NCI-H446 (cell line): ENCODE data around the gene IRX2.

ENCODE experiments used
- DNase-seq, 2 experiments: peaks; one replicate each; lab custom pipeline; 2025; lab: John Stamatoyannopoulos, UW

Gene IRX2

DNA sequence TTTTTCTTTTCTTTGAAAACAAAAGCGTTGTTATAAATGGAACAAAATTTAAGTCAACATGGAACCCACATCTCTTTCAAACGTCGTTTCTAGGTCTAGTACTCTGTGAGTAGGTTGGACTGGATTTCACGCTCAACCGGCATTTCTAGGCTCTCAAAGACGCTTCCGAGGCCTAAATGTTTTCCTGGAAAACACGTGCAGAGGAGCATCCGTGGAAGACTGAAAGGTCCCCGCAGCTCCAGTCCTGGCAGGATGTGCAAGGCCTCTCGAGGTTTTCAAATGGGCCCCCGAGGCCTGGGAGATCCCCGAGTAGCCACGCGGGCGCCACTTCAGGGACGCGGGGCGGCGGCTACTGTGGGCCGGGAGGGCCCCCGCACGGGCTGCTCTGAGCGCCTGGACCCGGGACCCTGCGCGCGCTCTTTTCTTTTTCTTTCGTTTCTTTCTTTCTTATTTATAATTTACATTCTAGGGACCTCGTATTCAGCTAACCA is 4.2 kb upstream of the IRX2 start:
- no peak for DNase-seq

- no peak for DNase-seq
Measured at GRCh38 chr5:2755076-2755680, 3.7 kb upstream of the IRX2 start.

DNA sequence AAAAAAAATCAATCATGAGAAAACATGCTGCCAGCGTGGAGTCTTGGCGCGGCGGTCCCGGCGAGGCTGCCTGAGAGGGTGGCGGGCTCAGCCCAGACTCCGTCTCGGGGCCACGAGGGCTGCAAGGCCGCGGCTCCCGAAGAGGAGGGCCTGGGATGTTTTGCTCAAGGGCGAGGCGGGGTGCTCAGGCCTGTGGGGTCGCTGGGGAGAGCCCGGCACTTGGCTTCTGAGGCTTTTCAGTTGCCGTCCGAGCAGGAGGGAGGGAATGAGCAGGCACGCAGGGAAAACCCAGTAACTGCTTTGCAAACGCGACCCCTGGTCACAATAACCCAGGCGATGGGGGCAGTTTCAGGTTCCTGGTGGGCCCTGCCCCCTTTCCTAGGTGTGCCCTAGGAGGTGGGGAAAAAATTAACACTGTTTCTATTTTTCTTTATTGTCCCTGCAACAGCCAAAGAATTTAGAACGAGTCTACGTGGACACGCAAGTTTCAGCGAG is 3.2 kb upstream of the IRX2 start:
- DNase-seq, result no peak

DNA sequence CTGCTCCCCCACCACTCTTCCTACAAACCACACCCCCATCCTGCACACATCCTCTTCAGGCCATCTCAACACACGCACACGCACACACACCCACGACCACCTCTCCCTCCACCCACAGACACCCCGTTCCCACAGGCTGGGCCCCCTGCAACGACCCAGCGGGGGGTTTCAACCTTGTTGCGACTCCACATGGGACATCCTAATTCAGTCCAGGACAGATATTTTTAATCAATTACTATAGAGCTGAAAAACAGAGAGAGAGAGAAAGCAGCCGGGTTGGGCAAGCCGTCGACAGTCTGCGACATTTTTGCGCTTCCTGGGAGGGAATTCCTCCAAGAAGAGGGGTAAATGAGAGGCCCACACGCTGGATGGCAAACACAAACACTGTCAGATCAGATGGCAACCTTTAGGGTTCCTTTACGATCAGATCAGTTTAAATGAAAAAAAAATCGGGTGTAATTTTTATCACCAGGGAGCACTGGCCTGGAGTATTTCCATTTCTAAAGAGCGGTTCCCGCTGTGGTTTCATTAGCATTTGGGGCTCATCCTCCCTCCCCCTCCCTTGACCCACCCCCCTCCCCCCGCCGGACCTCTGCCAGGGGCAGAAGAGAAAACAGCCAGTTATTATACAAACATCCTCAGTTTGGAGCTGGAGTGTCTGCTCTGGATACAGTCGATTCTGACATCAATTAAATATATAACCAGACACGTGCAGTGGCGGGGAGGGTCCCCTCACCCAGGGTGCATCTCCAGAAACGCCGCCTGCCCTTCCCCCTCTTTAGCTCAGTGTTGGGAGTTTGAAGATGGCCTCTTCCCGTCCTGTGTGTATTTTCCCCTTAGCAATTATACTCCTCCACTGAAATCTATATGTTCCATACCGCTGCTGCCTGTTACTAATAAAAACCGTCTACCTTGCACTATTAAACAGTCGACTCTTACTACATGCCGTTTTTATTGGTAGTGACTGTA is 2.3 kb upstream of the IRX2 start:
- DNase-seq, result no peak

GRCh38 chr5:2752821-2753439 is 1.5 kb upstream of the IRX2 start:
- no peak for DNase-seq

DNA sequence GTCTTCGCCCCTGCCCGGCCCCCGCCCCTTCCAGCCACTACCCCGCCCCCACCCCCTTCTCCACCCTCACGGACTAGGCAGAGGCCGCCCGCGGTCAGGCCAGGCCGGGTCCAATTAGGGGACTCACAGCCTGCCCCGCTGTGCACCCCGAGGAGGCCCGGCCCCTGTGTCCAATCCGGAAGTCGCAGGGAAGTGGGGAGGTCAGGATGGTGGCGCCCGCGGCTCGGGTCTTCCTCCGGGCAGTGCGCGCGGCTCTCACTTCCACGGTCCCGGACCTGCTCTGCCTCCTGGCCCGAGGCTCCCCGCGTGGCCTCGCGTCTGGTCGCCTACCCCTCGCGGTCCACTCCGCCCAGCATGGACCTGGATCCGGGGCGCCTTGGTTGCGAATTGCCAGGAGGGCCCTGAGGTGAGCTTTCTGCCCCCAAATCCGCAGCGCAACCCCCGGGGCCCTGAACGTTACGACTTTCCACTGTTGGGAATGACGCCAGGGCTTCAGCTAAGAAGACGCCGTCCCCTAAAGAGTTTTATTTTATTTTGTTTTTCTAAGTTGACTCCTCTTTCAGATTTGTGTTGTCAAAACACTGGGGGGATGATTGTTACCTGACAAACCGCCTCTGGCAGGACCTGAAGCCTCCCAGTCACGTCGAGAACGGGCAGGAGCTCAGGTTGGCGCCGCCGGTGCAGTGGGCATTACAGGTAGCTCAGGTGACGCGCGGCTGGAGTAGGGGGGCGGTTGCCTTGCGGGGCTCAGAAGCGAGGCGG is 763 bp upstream of the IRX2 start:
- no peak for DNase-seq

DNA sequence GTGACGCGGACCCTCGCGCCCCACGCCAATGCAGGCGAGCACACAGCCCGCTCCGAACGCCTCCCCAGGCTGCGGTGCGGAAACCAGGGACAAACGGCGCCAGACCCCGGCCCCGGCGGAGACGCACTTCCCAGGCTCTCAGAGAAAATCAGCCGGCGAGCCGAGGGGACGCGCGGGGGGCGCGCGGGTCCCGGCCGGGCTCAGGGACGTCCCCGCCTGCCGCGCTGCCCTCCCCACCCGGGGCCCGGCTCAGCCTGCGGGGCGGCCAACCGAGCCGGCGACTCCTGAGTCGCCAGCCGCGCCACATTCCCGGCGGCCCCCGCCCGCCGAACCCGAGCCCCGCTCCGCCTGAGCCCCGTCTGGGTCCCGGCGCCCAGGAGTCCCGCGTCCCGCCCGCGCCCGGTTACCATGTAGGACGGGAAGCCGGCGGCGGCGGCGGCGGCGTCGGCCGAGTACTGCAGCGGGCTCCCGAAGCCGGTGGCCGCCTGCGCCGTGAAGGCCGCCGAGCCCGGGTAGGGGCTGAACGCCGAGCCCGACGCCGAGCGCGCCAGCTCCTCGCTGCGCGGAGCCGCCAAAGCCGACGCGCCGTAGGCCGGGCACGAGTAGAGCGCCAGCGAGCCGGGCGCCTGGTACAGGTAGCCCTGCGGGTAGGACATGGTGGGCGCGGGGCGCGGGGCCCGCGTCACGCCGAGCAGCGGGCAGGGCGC is 566 bp downstream of the IRX2 start:
- no peak for DNase-seq

DNA sequence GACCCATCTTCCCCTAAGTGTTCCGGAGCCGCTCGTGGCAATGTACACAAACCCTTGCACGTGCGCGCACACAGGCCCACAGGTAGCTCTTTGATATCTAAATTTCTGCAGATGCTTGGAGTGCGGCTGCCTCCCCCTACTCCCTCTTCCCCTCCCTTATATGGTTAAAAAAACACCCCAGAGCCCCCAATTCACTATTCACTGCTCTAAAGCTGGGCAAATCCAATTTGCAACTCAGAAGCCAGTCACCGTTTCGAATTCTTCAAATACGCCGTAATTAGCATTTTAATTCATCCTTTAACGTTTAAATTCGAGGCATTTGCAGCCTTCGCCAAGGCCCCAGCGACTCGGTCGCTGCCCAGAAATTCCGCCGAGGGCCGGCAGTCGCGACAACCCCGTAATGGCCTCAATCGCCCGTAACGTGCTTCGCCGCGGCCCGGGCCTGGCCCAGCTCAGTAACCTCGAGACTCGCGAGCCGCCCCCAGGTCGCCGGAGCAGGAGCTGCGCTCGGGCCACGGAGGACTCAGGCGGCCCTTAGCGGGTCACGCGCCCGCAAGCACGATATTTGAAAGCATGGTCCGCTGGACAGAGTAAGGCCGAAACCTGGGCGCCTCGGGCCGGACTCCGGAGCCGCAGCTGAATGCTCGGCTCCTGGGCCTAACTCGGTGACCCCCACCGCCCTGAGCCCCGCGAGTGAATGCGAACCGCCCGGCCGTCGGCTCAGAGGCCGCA is 1.3 kb downstream of the IRX2 start:
- DNase-seq, result no peak

- DNase-seq, result no peak
Measured at GRCh38 chr5:2749514-2750025, 1.9 kb downstream of the IRX2 start.

- no peak for DNase-seq
Measured at GRCh38 chr5:2748861-2749513, 2.5 kb downstream of the IRX2 start.

DNA sequence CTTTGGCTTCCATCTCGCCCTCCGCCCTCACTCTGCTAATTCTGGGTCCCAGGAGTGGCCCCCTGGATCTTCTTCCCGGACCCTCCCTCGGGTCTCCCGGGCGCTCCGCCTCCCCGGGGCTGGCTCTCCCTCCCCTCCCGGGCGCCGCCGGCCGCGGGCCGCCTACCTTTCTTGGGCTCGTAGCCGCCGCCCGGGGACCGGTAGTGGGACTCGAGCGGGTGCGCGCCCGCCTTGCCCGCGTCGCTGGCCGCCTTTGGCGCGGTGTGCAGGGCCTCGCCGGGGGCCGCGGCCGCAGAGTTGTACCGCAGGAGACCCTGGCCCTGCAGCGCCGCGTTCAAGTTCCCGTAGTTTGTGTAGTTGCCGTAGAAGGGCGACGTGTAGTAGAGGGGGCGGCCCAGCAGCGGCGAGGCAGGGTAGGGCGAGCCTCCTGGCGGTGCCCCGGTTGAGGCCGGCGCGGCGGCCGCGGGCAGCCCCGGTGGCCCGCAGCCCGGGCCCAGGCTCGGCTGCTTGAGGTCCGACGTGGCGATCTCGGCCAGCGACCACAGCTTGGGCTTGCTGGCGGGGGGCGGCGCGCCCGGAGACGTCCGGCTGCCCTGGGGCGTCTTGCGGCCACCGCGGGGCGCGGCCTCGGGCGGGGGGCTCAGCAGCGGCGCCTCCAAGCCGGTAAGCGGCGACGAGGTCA is 3.2 kb downstream of the IRX2 start:
- no peak for DNase-seq

DNA sequence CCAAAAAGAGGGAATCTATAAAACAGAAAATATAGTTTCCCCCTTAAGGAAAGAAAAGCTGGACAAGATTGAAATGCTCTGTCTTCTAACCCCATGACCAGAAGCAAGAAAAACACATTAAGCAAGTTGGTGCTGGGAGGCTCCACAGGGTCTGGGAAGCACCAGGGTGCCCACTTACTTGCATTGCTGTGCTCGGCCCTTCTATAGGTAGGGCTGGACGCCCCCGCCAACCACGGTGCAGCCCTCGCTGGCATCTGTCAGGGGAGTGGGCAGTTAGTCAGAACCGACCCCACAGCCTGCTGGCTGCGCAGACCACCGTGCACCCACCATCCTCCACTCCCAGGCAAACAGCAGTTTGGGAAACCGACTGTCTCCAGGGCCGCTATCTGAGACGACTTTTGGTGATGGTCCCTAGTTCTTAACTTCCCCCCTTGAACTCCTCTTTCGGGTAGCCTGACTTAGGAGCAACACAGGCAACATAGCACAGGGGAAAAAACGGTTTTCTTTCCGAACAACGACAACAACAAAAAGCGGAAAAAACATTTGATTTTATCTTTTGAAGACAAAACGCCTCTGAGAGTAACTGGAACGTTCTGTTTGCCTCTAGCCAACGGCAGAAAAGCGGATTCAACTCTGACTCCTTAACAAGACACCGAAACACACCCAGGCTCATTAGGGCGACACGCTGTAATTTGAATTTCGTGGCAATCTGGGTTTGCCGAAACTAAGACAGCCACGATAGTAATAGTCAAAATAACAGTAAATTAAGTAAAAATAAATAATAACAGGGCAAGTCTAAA is 3.9 kb downstream of the IRX2 start:
- no peak for DNase-seq

DNA sequence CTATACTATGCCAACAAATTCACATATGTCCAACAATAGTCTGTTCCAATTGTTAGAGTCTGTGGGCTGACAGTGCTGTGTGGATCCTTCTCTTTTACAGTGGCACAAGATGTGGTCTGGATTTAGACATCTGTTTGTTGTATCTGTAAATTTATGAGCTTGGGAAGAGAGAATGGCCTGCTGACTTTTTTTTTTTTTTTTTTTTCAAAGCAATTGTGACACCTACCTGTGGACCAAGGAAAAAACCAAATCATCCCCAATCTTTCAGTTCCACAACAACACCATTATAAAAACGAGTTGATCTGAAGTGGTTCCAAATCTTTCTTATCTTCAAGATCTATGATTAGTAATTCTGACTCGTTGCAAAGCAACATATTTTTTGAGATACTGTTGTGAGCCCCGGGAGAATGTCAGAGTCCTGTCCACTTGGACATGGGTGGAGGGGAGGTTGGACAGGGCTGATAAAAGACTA is 4.9 kb downstream of the IRX2 start:
- no peak for DNase-seq

DNA sequence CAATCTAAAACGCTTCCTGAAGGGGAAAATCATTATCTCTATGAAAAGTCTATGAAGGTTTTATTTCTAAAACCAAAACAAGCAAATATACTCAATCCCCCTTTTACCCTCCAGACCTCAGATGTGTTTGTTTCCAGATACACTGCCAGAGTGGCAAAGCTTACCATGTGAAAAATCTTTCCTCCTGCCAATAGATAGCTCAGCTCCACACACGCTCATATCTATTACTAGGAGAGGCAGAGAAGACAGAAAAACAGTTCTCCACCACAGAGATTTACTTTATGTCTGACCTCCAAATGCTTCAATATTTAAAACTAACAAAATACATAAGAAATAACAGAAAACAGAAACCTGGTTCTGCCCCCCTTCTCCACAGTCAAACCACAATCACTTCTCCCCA is 7.0 kb downstream of the IRX2 start:
- DNase-seq, result no peak

- no peak for DNase-seq
Measured at GRCh38 chr5:2742921-2743679, 8.4 kb downstream of the IRX2 start.

- no peak for DNase-seq
Measured at GRCh38 chr5:2741956-2742355, 9.5 kb downstream of the IRX2 start.

- DNase-seq, result no peak
Measured at GRCh38 chr5:2740876-2741555, 10.5 kb downstream of the IRX2 start.
